GM23338 (cell line): ENCODE data around the gene SEMA6B.

ENCODE experiments used
- CREB1 ChIP-seq: fragments of 250-450 bp; sonication (Bioruptor Pico); IDR thresholded peaks from 2 replicates; pipeline ENCODE4 v1.5.0; 2020; ENCODE audit warnings: low read depth, mild to moderate bottlenecking, moderate library complexity
- CTCF ChIP-seq, 2 experiments: fragments of 200-600 bp in 1 of 2; sonication (generic) in 1 of 2; conservative IDR thresholded peaks; 2 replicates each; pipeline versions ENCODE4 v1.5.1 to v1.6.1; 2016 to 2017; ENCODE audit warnings: antibody characterized with exemption in 2 of 2, low read depth in 2 of 2, mild to moderate bottlenecking in 2 of 2, moderate library complexity in 1 of 2
- ETS1 ChIP-seq: IDR thresholded peaks from 2 replicates; pipeline ENCODE4 v1.6.1; 2016; ENCODE audit warnings: antibody characterized with exemption
- EZH2 ChIP-seq: fragments of 200-600 bp; sonication (generic); IDR thresholded peaks from one replicate; pipeline ENCODE4 v1.8.0; 2017; ENCODE audit warnings: antibody characterized with exemption, mild to moderate bottlenecking, low read depth; ENCODE audit not compliant: unreplicated experiment
- EZH2phosphoT487 ChIP-seq: fragments of 200-600 bp; sonication (generic); IDR thresholded peaks from one replicate; pipeline ENCODE4 v1.8.1; 2018; ENCODE audit warnings: antibody characterized with exemption; ENCODE audit not compliant: unreplicated experiment
- NANOG ChIP-seq: IDR thresholded peaks from 2 replicates; pipeline ENCODE4 v1.6.1; 2016; ENCODE audit warnings: antibody characterized with exemption, borderline replicate concordance
- POLR2AphosphoS5 ChIP-seq: IDR thresholded peaks from 2 replicates; pipeline ENCODE4 v1.6.1; 2016; ENCODE audit warnings: antibody characterized with exemption, low read depth

- TF ChIP-seq CTCF (conservative IDR thresholded peaks at IDR 0.05; ENCODE audit: low read depth in 2 of 2) (no peak), EZH2 (no peak), NANOG (no peak), EZH2phosphoT487 (no peak), POLR2AphosphoS5 (no peak), CREB1 (CRISPR knock-in tag) (no peak), ETS1 (no peak)
Observed at GRCh38 chr19:4596033-4596904, 36.8 kb upstream of the SEMA6B start.
